A549 (cell line): ENCODE measurements around the gene WDR70.

Experiments
- CTCF ChIP-seq: fragments of >200 bp; sonication (Bioruptor Twin); formaldehyde crosslinking; IDR thresholded peaks from 3 replicates; pipeline ENCODE4 v1.5.1; 2016
- JUN ChIP-seq, 2 experiments: fragments of >200 bp; sonication (Bioruptor Twin); formaldehyde crosslinking; IDR thresholded peaks; 2 replicates in 1 of 2; 3 replicates in 1 of 2; pipeline ENCODE4 v1.6.1; 2016 to 2017
- MAX ChIP-seq: IDR thresholded peaks from 2 replicates; pipeline ENCODE4 v1.6.1; 2012
- PHF8 ChIP-seq: fragments of 200-600 bp; sonication (generic); IDR thresholded peaks from 2 replicates; pipeline ENCODE4 v1.6.1; 2016; ENCODE audit warnings: low read depth, mild to moderate bottlenecking, antibody characterized with exemption, moderate library complexity, borderline replicate concordance
- RFX5 ChIP-seq: fragments of 450-650 bp; IDR thresholded peaks from 2 replicates; pipeline ENCODE4 v1.7.1; 2014; ENCODE audit warnings: antibody characterized with exemption, mild to moderate bottlenecking, moderate library complexity
- TF ChIP-seq, protein P1 (sequence below): fragments of >200 bp; sonication (Bioruptor Twin); formaldehyde crosslinking; IDR thresholded peaks from 3 replicates; pipeline ENCODE4 v1.6.1; 2016

- TF ChIP-seq CTCF, result no peak
- TF ChIP-seq, protein P1, sequence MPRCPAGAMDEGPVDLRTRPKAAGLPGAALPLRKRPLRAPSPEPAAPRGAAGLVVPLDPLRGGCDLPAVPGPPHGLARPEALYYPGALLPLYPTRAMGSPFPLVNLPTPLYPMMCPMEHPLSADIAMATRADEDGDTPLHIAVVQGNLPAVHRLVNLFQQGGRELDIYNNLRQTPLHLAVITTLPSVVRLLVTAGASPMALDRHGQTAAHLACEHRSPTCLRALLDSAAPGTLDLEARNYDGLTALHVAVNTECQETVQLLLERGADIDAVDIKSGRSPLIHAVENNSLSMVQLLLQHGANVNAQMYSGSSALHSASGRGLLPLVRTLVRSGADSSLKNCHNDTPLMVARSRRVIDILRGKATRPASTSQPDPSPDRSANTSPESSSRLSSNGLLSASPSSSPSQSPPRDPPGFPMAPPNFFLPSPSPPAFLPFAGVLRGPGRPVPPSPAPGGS, result no peak
- TF ChIP-seq MAX, result no peak
- TF ChIP-seq PHF8, result no peak
- no peak for TF ChIP-seq RFX5
- no peak for TF ChIP-seq JUN (IDR thresholded peaks at IDR 0.05)
Observed at GRCh38 chr5:37553720-37554404, 174.7 kb downstream of the WDR70 start.
